ENCODE measurements around the gene E2F3.
"Not testable (repeated sequence)": the region's sequence is repeated elsewhere in the genome, so short reads cannot be mapped to it uniquely, and the experiment has no call there.

Gene E2F3

DNA sequence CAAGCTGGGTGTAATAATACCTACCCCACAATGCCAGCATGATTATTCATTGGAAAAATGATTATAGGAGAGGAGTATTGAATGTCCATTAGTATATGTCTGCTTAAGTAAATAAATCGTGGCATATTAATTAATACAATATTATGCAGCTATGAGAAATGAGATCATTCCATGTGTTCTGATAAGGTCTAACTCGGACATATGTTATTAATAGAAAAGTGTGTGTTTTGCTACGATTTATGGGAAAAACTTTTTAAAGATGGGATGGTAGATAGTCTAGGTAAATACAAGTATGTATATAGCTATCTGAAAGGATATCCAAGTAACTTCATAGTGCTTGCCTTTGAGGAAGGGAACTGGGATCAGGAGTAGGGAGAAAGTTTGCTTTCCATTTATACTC, 71.1 kb downstream of the E2F3 start:
- DNase-seq: no peak

DNA sequence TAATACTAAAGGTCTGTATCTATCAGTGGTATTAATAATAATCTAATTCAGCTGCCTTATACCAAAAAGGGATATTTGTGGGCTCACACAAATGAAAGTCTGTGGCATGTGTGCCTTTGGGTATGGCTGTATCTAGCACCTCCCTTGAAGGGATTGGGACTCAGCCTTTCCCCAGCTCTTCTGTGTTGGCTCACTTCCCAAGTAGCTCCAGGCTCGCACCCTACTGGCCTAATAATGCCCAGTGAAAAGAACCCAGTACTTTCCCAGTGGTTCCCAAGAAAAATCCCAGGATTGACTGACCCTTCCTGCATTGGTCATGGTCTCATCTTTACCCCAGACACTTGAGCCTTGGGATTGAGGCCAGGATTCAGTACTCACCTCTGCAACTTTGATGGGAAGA, 71.8 kb downstream of the E2F3 start:
- DNase-seq: no peak

DNA sequence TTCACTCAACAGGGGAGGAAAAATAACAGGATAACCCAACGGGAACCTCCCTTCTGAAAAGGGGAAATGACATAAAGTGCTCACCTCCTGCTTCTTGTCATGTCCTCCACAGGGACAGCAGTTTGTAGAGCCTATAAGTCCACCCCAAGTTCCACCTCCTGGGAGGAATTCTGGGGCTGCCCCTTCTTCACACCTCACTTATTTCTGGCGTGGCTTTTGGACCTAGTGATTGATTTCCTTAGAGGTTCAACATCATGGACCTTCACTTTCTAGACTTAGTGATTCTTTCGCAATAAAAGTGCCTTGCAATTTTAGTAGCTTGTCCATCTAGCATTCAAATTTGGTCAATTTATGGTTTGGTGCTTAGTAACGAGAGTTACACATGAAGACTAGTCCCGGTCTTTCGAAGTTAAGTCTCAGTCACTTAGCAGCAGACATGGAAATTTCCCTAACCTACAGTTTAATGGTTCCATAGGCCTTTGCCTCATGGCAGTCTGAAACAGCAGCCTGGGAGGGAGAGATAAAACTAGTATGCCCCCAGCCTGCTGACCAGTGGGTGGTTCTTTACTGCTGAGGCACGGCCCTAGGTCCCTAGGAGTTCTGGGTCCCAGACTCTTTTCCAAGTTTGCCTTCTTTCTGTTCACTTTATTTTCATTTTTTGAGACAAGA, 73.3 kb downstream of the E2F3 start:
- no peak for DNase-seq

DNA sequence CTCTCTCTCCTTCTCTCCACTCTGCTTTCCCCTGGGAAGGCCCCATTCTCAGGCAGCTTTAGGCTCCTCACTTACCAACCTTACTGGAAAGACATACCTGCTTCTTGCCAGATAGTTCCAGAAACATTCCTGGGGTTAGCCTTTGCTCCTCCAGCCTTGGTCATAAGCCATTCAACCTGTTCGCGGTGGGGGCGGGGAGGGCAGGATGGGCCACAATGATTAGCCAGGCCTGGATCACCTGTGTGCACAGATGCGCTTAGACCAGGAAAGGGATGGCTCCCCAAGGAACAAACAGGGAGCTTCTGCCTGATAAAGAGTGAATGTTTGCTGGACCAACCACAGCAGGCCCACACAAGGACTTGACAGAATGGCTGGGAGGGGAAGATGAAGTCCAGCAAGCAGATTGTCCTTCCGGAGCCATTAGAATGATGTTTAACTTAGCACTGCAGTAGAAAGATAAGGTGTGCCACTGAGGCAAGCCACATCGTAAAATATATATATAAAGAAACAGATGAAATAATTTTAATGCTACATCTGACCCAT, 74.9 kb downstream of the E2F3 start:
- DNase-seq: no peak

DNA sequence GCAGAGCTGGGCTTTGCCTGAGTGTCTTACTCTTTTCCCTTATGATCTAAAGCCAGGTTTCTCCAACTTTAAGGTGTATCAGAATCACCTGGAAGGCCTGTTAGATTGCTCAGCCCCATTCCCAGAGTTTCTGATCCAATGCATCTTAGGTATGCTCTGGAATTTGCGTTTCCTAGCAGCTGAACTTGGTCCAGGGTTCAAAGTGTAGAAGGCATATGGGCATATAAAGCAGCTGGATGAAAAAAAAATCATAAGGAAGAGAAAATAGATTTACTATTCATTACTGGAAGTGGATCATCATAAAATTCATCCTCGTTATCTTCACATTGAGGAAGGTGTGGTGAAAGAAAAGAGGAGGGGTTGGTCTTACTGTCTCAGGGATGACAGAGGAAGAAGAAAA, 75.8 kb downstream of the E2F3 start:
- no peak for DNase-seq

DNA sequence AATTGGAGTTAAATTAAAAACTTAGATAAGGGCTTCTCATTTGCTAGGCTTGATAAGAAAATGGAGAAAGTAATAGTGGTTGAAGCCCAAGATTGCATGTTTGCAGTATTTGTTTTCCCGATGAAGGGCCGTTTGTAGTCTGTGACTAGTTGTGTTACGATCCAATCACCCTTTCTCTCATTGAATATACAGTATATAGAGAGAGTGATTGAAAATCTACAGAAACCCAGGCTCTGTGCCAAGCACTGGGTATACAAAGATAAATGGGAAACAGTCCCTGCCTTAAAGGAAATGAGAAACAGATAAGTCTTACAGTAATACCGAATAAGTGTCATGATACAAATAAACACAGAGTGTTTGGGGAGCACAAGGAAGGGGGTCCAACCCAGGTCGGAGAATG, 77.4 kb downstream of the E2F3 start:
- DNase-seq: no peak

DNA sequence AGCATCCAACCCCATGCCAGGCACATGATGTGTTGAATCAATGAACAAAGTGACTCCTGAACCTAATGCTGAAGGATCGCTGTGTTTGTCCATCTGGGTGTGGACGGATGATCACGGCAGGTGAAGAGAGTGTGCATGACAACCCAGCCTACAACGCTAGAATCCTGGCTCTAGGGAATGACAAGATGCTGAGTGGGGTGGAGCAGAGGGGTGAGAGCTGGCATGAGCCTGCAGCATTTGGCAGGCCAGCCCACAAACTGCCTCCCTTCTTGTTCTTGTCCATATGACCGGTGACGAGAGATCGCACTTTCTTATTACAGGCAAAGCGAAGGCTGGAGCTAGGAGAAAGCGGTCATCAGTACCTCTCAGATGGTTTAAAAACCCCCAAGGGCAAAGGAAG, 77.8 kb downstream of the E2F3 start:
- no peak for DNase-seq

DNA sequence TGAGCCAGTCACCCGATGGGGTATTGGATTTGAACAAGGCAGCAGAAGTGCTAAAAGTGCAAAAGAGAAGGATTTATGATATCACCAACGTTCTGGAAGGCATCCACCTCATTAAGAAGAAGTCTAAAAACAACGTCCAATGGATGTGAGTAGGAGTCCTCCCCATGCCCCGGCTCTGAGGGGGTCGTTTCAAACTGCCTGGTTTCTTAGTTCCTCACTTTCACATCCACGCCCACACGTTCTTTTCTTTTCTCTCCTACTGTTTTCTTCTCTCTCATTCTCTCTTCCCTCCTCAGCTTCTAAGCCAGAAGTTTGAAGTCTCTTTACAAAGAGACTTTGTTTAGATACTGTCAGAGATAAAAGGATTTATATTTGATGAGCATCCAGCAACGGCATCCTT, 79.6 kb downstream of the E2F3 start:
- DNase-seq: no peak

DNA sequence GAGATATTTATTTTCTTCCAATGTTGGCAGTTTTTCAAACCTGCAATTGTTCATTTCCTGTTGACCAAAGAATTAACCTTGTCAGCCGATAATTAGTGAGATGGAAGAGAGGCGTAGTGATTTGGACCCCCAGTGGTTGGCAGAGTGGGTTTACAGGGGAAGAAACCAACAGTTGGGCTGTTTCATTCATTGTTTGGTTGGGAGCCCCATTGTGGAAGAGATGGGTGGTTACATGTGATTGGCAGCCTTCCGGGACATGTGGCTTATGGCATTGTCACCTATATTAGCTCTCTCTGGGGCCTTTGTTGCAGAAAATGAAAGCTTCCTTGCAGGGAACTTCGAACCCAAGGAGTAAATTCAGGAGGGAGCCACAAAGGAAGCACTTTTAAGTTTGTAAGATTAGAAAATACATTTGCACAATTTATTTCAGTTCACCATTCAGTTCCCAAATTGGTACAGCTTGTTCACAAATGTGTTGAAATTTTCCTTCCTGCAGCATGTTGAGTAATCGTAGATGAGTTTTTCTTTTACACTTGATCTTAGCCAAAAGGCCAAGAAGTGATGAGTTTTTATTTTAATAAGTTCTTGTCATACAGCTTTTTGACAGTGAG, 82.3 kb downstream of the E2F3 start:
- DNase-seq: no peak

DNA sequence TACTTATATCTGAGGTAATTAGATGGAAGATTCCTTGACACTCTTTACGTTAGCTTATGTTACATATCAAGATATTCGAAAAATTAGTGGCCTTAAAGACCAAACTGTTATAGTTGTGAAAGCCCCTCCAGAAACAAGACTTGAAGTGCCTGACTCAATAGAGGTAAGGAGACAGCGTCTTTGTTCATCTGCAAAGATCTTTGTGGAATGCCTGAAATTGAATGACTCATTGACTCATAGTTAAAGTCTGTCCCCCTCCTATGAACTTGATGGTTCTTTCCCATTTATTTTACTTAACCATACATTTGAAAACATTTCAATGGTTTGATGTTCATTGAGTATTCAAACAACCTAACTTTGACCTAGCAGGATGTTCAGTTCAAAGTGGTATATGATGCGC, 85.0 kb downstream of the E2F3 start:
- DNase-seq: no peak

DNA sequence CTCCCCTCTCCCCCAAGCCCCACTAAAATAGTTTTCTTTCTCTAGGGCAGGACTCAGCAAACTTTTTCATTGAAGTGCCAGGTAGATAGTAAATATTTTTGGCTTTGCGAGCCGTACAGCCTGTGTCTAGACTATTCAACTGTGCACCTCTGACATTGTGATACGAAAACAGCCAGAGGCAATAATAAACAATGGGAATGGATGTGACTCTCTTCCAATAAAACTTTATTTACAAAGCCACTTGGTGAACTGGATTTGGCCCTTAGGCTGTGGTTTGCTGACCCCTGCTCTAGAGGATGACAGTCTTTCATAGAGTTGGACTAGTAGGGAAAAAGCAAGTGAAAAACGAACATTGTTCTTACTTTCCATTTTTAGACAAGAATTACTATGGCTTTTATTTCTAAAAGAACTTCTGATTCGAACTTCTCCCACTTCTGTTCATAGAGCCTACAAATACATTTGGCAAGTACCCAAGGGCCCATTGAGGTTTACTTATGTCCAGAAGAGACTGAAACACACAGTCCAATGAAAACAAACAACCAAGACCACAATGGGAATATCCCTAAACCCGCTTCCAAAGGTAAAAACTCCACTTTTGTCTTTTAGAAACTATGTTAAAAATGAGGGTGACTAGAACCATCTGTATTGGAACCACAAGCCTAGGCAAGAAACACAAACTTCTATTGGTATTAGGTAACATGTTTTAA, 86.1 kb downstream of the E2F3 start:
- no peak for DNase-seq

DNA sequence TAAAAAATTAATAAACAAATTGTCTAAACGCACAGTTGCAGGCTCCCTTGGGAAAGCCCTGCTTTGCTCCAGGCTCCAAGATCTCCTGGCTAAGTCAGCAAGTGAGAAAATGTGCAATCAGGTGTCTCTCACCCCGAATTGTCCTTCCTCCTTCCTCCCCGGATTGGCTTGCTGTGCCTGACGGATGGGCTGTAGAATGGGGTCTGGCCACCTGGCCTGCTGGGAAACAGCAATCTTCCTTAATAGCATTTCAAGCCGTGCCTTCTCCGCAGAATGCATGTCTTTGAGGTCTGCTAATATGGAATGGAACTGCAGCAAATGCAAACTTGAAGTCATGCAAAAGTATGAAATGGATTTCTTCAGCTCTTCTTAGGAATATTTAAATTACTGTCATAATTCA, 88.9 kb downstream of the E2F3 start:
- DNase-seq: no peak

DNA sequence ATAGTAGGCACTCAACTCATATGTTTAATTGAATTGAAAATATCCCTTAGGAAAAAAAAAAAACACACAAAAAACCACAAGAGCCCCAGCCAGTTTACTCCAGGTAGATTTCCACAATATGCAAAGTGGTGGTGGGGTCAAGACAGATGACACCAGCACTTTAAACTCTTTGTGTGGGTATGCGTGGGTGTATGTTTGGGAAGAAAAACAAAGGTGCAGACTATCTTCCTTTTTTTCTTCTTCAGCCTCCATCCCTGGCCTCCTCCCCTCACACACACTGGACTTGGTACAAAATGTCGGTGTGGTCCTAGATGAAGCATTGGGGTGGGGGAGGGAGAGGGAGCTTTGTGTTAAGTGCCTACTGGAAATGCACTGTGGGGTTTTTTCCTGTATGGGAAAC, 90.4 kb downstream of the E2F3 start:
- DNase-seq: no peak

DNA sequence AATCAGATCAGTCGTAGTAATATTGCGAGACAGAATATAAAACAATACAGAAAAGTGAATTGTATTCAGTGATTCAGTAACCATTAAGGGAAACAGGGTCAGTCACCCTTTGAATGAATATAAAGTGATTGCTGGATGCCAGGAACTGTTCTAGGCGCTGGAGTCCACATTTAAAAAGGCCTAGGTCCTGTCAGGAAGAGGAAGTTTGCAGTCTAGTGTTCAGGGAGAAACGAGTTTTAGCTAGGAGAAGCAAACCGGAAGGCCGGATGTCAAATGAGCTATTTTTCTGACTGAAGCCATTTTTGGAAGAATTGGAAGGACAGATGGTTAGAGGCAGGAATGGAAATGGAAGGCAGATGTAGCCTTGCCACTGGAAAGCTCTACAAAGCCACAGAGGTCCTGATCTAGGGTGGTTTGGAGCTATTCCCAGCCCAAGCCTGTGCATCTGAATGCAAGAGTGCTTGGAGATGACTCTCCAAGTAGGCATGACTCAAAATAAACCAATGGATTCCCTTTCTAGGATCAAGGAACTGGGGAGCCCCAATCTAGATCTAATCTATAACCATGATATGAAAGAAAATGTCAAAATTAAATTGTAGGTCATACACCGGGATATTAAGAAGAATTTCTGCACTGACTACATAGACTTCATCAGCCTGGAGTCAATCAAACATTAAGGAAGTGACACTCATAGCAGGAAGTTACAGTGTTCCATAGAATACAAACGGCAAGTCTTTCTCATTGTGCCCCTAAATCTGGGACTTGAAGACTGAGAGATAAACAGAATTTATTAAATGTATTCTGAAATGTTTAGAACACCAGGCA, 95.7 kb downstream of the E2F3 start:
- DNase-seq: no peak

DNA sequence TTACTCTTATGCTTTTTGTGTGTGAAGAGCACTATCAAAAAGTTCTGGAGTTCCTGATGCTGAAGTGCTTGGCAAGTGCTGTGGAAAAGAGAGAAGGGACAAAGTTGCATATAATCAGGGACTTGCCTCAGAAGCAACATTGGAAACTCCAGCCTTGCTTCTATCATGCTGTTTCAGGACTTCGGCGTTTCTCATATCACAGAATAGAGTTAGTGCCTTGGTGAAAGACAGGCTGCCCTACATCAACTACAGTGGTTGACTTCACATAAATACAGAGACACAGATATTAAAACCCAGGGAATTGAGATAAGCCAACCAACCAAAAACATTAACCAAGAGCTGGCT, 96.3 kb downstream of the E2F3 start:
- no peak for DNase-seq

DNA sequence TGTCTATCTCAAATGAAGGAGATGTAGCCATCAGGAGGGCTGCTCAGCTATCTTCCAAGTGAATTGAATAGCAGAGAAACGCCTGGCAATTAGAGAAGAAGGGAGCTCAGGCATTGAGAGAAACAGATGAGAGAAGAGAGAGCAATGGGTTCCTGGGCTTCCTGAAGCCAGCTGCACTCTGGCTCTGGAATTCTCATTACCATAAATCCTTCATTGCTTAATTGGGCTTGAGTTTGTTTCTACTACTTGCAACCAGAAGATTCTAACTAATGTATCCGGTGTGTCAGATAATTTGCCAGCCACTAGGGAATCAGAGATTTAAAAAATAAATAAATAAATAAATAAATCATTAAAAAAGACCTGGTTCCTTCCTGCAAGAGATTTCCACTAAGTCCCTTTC, 107.5 kb downstream of the E2F3 start:
- DNase-seq: no peak

DNA sequence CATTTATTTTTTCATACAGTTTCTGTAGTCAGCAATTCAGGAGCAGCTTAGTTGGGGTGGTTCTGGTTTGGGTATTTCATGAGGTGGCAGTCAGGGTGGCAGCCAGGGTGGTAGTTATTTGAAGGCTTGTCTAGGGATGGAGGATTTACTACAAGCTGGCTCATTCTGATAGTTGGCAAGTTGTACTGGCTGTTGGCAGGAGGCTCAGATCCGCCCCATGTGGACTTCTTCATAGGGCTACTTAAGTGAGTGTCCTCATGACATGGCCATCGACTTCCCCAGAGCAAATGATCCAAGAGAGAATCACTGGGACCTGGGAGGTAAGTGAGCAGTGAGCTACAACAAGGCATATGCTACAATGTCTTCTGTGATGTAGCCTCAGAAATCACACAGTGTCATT, 110.2 kb downstream of the E2F3 start:
- no peak for DNase-seq

DNA sequence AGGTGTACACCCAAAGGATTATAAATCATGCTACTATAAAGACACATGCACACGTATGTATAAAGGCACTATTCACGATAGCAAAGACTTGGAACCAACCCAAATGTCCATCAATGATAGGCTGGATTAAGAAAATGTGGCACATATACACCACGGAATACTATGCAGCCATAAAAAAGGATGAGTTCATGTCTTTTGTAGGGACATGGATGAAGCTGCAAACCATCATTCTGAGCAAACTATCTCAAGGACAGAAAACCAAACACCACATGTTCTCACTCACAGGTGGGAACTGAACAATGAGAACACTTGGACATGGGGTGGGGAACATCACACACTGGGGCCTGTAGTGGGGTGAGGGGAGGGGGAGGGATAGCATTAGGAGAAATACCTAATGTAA, 123.5 kb downstream of the E2F3 start:
- DNase-seq: not testable (repeated sequence)

DNA sequence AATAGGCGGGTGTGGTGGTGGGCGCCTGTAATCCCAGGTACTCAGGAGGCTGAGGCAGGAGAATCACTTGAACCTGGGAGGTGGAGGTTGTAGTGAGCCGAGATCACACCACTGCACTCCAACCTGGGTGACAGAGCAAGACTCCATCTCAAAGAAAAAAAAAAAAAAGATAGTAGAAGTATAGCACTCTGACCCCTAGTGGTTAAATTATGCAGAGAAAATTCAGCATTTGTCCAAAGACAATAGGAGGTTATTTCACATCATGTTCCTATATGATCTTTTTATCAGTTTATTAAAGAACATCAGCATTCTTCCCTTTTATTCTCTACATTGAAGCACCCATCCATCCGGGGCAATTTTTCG, 127.4 kb downstream of the E2F3 start:
- not testable (repeated sequence) for DNase-seq

DNA sequence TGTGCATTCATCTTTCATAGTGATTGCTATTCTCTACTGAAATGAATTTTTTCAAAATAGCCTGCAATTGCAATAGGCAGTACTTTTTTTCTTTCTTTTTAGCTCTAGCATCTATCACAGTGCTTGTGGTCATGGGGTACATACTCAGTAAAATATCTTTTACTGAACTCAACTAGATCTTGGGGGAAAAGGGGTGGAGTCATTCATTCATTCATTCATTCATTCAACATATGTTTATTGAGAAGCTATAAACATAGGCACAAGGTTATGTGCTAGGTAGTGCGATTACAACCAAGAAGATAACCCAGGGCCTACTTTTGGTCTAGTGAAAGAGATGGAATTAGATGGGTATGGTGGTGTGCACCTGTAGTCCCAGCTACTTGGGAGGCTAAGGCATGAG, 131.2 kb downstream of the E2F3 start:
- no peak for DNase-seq

DNA sequence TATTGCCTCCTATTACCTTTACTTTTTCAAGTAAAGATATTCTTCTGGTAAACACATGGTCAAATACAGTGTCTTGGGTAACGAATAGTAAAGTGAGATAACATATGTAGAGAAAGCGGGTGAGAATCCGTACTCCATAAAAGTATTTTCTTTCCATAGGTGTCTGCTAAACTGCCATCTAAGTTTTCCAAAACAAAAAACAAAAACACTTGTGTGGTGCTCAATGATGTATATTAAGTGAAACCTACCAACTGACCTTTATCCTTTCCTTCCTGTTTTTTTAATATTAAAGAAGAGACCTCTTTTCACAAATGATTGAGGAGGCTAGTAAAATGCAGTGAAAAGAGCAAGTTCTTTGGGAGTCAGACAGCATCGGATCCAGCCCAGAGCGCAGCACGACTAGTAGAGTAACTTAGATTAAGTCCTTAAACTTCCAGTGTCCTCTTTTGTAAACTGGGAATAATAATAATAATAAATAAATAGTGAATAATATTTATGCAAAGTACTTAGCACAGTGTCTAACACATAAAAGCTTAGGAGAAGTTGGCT, 132.1 kb downstream of the E2F3 start:
- no peak for DNase-seq

DNA sequence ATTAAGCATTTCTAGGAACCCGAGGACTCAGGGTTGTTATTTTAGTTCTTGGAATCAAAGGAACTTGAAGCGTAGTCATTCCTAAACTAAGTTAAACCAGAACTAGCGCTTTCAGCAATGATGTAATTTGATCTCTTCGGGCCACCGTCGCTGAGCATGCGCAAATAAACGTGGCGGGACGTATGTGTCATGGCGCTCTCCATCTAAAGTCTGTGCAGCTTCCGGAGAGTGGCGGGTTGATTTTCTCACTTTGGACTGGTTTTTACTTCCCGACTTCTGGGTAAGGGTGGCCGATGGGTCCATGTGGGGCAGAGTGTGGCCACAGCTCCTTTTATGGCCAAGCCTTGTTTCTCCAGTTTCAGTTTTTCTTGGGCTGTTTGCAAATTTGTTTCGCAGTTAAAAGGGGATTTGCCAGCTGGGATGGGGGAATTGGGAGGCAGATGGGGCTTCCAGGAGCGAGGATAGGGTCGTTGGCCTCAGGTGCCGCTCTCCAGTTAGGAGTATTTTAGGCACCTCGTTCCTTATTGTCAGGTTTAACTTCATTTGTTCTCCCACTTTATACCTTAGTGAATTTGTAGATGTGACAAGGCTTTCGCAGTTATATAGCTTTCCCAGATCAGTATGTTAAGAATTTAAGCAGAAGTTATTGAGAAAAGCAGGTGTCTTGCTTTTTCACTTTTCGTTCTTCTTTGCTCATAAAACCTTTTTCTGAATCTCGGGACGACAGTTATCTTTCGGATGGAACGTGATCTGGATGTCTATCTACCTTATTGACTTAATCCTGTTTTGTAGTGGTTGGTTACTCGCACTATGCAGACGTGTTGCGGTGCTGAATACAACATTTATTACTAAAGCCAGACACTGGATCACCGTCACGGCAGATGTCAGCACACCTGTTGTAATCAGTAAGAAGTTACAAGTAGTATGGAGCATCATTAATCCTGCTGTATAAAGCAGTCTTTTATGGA, 132.9 kb downstream of the E2F3 start, which contains the start of gene CDKAL1:
CDKAL1 (plus strand) TSS at position 163 of the 968 bp plus-strand sequence. CDS start 11,894 bp downstream, outside the sequence.
- DNase-seq: peak; percentile 91

Measured in left hindlimb (tissue), 1 donor.